GM12878 (cell line): ENCODE results near the gene EPB41L1. TPM values are rescaled to one million over a fixed set of nuclear protein-coding genes. Genes with fewer than 3 reads are reported as not detected.

Experiments used
- ATAC-seq: fragments of 200-7000 bp; cut with Tn5 transposase; 3 replicates; pipeline ENCODE4 v1.9.1; 2020; ENCODE audit warnings: mild to moderate bottlenecking, moderate library complexity
- BruUV-seq: library from RNA; stranded (reverse); fragments of 400-500 nt; replicated peaks from 2 replicates; lab custom pipeline; 2021; lab: Mats Ljungman, UMichigan
- CTCF ChIA-PET: fragments of 300-600 bp; sonication (Branson Sonifier 250); formaldehyde crosslinking; extraction: SDS; loops from one replicate; lab custom pipeline; 2021; ENCODE audit warnings: inconsistent platforms; lab: Yijun Ruan, JAX
- POLR2A ChIA-PET: fragments of 350-600 bp; formaldehyde crosslinking; extraction: SDS; loops from one replicate; lab custom pipeline; 2021; ENCODE audit warnings: inconsistent platforms; lab: Charles Lee
- RAD21 ChIA-PET: fragments of 300-600 bp; sonication (Branson Sonifier 250); formaldehyde crosslinking; loops from one replicate; lab custom pipeline; 2023; ENCODE audit warnings: antibody characterized with exemption; ENCODE audit not compliant: unreplicated experiment; lab: Charles Lee
- SMC1A ChIA-PET: fragments of 300-600 bp; sonication (Branson Sonifier 250); formaldehyde crosslinking; loops from one replicate; lab custom pipeline; 2023; ENCODE audit not compliant: unreplicated experiment, uncharacterized antibody; lab: Charles Lee
- DNase-seq: peaks from one replicate; pipeline ENCODE4 v3.0.0-alpha.2; 2011; ENCODE audit warnings: low read depth, low spot score
- FAIRE-seq: peaks from 3 replicates; lab custom pipeline; 2011; peaks lifted over from hg19 to GRCh38; lab: Jason Lieb, UNC
- H2AFZ ChIP-seq: 2 replicates; pipeline ENCODE4 v1.6.0; 2011; ENCODE audit warnings: low read depth, low read length, control low read depth; ENCODE audit not compliant: control insufficient read depth
- H3K27ac ChIP-seq: 2 replicates; pipeline ENCODE4 v1.5.1; 2011; ENCODE audit warnings: control low read depth; ENCODE audit not compliant: control insufficient read depth, insufficient read depth
- H3K27me3 ChIP-seq, 2 experiments: replicated peaks in 1 of 2; 2 replicates each; pipeline versions ENCODE4 v1.6.0 to v1.6.1; 2011; ENCODE audit warnings: low read length in 1 of 2; ENCODE audit not compliant: control insufficient read depth in 2 of 2, insufficient read depth in 2 of 2
- H3K36me3 ChIP-seq, 2 experiments: 2 replicates each; pipeline ENCODE4 v1.5.1; 2011; ENCODE audit warnings: low read length in 1 of 2; ENCODE audit not compliant: control insufficient read depth in 2 of 2, insufficient read depth in 2 of 2
- H3K4me1 ChIP-seq: 2 replicates; pipeline ENCODE4 v1.6.1; 2011; ENCODE audit warnings: mild to moderate bottlenecking, low read length, moderate library complexity, mixed read lengths; ENCODE audit not compliant: control insufficient read depth, insufficient read depth
- H3K4me2 ChIP-seq: 2 replicates; pipeline ENCODE4 v1.6.0; 2011; ENCODE audit warnings: control low read depth; ENCODE audit not compliant: control insufficient read depth, insufficient read depth
- H3K4me3 ChIP-seq: fragments of 200-600 bp; sonication (generic); 2 replicates; pipeline ENCODE4 v1.5.1; 2016
- H3K79me2 ChIP-seq: 2 replicates; pipeline ENCODE4 v1.6.0; 2011; ENCODE audit warnings: low read length; ENCODE audit not compliant: control insufficient read depth, insufficient read depth
- H3K9ac ChIP-seq: 2 replicates; pipeline ENCODE4 v1.8.0; 2011; ENCODE audit warnings: low read length, control low read depth, mixed read lengths; ENCODE audit not compliant: control insufficient read depth, insufficient read depth
- H3K9me3 ChIP-seq: replicated peaks from 3 replicates; pipeline ENCODE4 v1.5.1; 2011; ENCODE audit warnings: mild to moderate bottlenecking, low read length; ENCODE audit not compliant: control insufficient read depth, insufficient read depth
- H4K20me1 ChIP-seq: 2 replicates; pipeline ENCODE4 v1.6.0; 2011; ENCODE audit not compliant: control insufficient read depth, insufficient read depth
- BRCA1 ChIP-seq: IDR thresholded peaks from 2 replicates; pipeline ENCODE4 v1.6.1; 2011; ENCODE audit warnings: low read depth, low read length, improper control_type of control experiment
- EGR1 ChIP-seq, 2 experiments: IDR thresholded peaks; 1 replicate in 1 of 2; 2 replicates in 1 of 2; pipeline ENCODE4 v1.6.1; 2011 to 2012; ENCODE audit warnings: low read depth in 2 of 2, low read length in 2 of 2, borderline replicate concordance in 1 of 2, mild to moderate bottlenecking in 1 of 2, moderate library complexity in 1 of 2
- EP300 ChIP-seq, 2 experiments: fragments of 150-350 bp in 1 of 2; IDR thresholded peaks; 2 replicates each; pipeline ENCODE4 v1.6.1; 2011 to 2012; ENCODE audit warnings: low read depth in 2 of 2, low read length in 2 of 2, borderline replicate concordance in 1 of 2, improper control_type of control experiment in 1 of 2, inconsistent platforms in 1 of 2; ENCODE audit not compliant: control insufficient read depth in 1 of 2
- GATAD2B ChIP-seq: fragments of 450-650 bp; conservative IDR thresholded peaks from 2 replicates; pipeline ENCODE4 v1.6.1; 2017; ENCODE audit warnings: low read depth, mild to moderate bottlenecking, moderate library complexity
- HDAC6 ChIP-seq: fragments of 200-600 bp; sonication (generic); IDR thresholded peaks from one replicate; pipeline ENCODE4 v1.8.0; 2017; ENCODE audit warnings: antibody characterized with exemption; ENCODE audit not compliant: unreplicated experiment
- NR2F1 ChIP-seq: fragments of 450-650 bp; conservative IDR thresholded peaks from 2 replicates; pipeline ENCODE4 v1.6.1; 2017; ENCODE audit warnings: mild to moderate bottlenecking
- NRF1 ChIP-seq: conservative IDR thresholded peaks from 2 replicates; pipeline ENCODE4 v1.6.1; 2011; ENCODE audit warnings: mild to moderate bottlenecking, low read depth, low read length, improper control_type of control experiment
- PAX5 ChIP-seq: IDR thresholded peaks from 2 replicates; pipeline ENCODE4 v1.6.1; 2011; ENCODE audit warnings: low read depth, low read length, borderline replicate concordance
- POLR2A ChIP-seq: IDR thresholded peaks from 2 replicates; pipeline ENCODE4 v1.6.1; 2011; ENCODE audit warnings: low read depth, mild to moderate bottlenecking, low read length
- RELA ChIP-seq: fragments of 450-650 bp; IDR thresholded peaks from 2 replicates; pipeline ENCODE4 v1.8.0; 2014; ENCODE audit warnings: borderline replicate concordance; ENCODE audit not compliant: partially characterized antibody
- ZBED1 ChIP-seq: IDR thresholded peaks from 2 replicates; pipeline ENCODE4 v1.6.1; 2016; ENCODE audit warnings: borderline replicate concordance
- WGBS: methylation state at CpG from one replicate; pipeline ENCODE4 v1.1.6; 2016; ENCODE audit warnings: low lambda C conversion rate; ENCODE audit not compliant: insufficient replicate concordance, insufficient coverage; ENCODE audit errors: missing lambda C conversion rate; 5-methylcytosine and 5-hydroxymethylcytosine counted together
- in situ Hi-C: fragments of 300-500 bp; cut with MboI; formaldehyde crosslinking; loops from 9 replicates; pipeline ENCODE4 v1.14.3; 2018; ENCODE audit warnings: mixed read lengths
- intact Hi-C: fragments of 100-400 bp; cut with micrococcal nuclease; formaldehyde crosslinking; loops from one replicate; pipeline ENCODE4 v1.14.2; 2022; ENCODE audit not compliant: unreplicated experiment
- polyA plus RNA-seq, 11 experiments: library from polyadenylated mRNA; depleted of rRNA in 4 of 11; unstranded in 6 of 11; stranded (reverse) in 5 of 11; fragments of >200 nt; fragmentation: Nextera tagmentation in 4 of 11; fragmentation: Illumina TruSeq in 1 of 11; extraction: Ambion mirVana in 4 of 11; extraction: Trizol in 1 of 11; gene quantifications; 1 replicate in 1 of 11; 2 replicates in 10 of 11; pipeline versions ENCODE4 v1.2.1 to v1.2.3, GENCODE V29; 2011 to 2016; ENCODE audit warnings: inconsistent platforms in 2 of 11, missing spikeins in 2 of 11, low read depth in 1 of 11
- total RNA-seq, 4 experiments: library from RNA; depleted of rRNA in 3 of 4; stranded (reverse); fragments of >200 nt in 3 of 4; fragmentation: Illumina TruSeq in 1 of 4; extraction: Trizol in 1 of 4; gene quantifications; 2 replicates each; pipeline versions ENCODE4 v1.2.1 to v1.2.3, GENCODE V29; 2013 to 2021
- TF ChIP-seq, protein P1 (sequence below): fragments of 150-350 bp; IDR thresholded peaks from 2 replicates; pipeline ENCODE4 v1.6.1; 2016; ENCODE audit warnings: low read depth, low read length
- TF ChIP-seq, protein P2 (sequence below): fragments of 450-650 bp; IDR thresholded peaks from 2 replicates; pipeline ENCODE4 v1.6.1; 2017; ENCODE audit warnings: borderline replicate concordance
- TF ChIP-seq, protein P3 (sequence below): fragments of 450-650 bp; IDR thresholded peaks from 2 replicates; pipeline ENCODE4 v1.6.1; 2017; ENCODE audit warnings: low read depth, mild to moderate bottlenecking, moderate library complexity

EPB41L1 gene
- total and polyA plus RNA-seq, 10 of the 15 experiments (the other 5 are each of a cell fraction or from before 2014, with no cell fraction given), result 0.08 to 3.2 (median 0.31) TPM

DNA sequence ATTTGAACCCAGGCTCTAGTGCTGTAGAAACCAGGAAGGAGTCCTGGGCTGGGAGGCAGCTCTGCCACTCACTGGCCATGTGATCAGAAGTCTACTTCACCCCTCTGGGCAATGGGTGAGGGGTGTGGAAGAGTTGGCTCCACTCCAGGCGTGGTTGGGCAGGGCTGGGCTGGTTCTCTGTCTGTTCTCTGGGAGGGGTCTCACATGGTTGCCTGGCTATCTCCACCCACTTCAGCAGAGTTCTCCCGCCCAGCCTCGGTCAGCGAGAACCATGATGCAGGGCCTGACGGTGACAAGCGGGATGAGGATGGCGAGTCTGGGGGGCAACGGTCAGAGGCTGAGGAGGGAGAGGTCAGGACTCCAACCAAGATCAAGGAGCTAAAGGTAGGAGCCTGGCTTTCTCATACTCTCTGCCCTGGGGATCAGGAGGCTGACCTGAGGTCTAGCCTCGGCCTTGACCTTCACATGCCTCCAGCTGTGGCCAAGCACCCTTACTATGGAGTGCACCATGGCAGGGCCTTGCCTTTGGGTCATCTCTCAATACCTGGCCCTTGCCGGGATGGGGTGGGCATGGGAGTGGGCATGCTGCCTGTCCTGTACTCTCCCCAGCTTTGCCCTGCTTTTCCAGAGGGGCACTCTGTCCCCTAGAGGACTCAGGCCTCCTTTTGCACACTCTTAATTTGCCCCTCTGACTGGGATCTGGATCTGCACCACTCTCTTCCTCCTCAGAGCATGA lies 39.6 kb downstream of the EPB41L1 start:
- RAD21 ChIA-PET, result no interaction called here
- H3K27me3 ChIP-seq, result peaks cover 2 to 7% of the 10 kb centered on the region in 2 experiments; a peak in 3 of 4 replicates
- H3K4me2 ChIP-seq, result no peak overlapping the region
- H3K36me3 ChIP-seq, result no peaks in the 10 kb centered on the region
- POLR2A ChIA-PET, result no interaction called here
- H3K79me2 ChIP-seq, result no peaks in the 10 kb centered on the region
- H3K4me3 ChIP-seq, result no peak overlapping the region
- intact Hi-C loops (no loop called here), in situ Hi-C loops (no loop called here)
- CTCF ChIA-PET, result interaction anchor here (1.0 to 6.9 kb wide), 5 partner anchors 9 to 240 kb away, joined by 3 to 114 read pairs (median 6); partner anchors contain the start of gene SCAND1
- no peak overlapping the region for H3K9ac ChIP-seq
- TF ChIP-seq HDAC6 (no peak), EGR1 (IDR thresholded peaks at IDR 0.05; ENCODE audit: borderline replicate concordance in 1 of 2, low read depth in 2 of 2, low read length in 2 of 2) (no peak), NRF1 (no peak), ZBED1 (no peak), GATAD2B (no peak), EP300 (IDR thresholded peaks at IDR 0.05; ENCODE audit: borderline replicate concordance in 1 of 2, control insufficient read depth in 1 of 2, low read depth in 2 of 2, low read length in 2 of 2) (no peak), POLR2A (no peak), PAX5 (no peak), NR2F1 (no peak), RELA (no peak), BRCA1 (no peak)
- TF ChIP-seq, protein P1, sequence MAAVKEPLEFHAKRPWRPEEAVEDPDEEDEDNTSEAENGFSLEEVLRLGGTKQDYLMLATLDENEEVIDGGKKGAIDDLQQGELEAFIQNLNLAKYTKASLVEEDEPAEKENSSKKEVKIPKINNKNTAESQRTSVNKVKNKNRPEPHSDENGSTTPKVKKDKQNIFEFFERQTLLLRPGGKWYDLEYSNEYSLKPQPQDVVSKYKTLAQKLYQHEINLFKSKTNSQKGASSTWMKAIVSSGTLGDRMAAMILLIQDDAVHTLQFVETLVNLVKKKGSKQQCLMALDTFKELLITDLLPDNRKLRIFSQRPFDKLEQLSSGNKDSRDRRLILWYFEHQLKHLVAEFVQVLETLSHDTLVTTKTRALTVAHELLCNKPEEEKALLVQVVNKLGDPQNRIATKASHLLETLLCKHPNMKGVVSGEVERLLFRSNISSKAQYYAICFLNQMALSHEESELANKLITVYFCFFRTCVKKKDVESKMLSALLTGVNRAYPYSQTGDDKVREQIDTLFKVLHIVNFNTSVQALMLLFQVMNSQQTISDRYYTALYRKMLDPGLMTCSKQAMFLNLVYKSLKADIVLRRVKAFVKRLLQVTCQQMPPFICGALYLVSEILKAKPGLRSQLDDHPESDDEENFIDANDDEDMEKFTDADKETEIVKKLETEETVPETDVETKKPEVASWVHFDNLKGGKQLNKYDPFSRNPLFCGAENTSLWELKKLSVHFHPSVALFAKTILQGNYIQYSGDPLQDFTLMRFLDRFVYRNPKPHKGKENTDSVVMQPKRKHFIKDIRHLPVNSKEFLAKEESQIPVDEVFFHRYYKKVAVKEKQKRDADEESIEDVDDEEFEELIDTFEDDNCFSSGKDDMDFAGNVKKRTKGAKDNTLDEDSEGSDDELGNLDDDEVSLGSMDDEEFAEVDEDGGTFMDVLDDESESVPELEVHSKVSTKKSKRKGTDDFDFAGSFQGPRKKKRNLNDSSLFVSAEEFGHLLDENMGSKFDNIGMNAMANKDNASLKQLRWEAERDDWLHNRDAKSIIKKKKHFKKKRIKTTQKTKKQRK, result no peak
- TF ChIP-seq, protein P2, sequence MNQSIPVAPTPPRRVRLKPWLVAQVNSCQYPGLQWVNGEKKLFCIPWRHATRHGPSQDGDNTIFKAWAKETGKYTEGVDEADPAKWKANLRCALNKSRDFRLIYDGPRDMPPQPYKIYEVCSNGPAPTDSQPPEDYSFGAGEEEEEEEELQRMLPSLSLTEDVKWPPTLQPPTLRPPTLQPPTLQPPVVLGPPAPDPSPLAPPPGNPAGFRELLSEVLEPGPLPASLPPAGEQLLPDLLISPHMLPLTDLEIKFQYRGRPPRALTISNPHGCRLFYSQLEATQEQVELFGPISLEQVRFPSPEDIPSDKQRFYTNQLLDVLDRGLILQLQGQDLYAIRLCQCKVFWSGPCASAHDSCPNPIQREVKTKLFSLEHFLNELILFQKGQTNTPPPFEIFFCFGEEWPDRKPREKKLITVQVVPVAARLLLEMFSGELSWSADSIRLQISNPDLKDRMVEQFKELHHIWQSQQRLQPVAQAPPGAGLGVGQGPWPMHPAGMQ, result no peak
- TF ChIP-seq, protein P3, sequence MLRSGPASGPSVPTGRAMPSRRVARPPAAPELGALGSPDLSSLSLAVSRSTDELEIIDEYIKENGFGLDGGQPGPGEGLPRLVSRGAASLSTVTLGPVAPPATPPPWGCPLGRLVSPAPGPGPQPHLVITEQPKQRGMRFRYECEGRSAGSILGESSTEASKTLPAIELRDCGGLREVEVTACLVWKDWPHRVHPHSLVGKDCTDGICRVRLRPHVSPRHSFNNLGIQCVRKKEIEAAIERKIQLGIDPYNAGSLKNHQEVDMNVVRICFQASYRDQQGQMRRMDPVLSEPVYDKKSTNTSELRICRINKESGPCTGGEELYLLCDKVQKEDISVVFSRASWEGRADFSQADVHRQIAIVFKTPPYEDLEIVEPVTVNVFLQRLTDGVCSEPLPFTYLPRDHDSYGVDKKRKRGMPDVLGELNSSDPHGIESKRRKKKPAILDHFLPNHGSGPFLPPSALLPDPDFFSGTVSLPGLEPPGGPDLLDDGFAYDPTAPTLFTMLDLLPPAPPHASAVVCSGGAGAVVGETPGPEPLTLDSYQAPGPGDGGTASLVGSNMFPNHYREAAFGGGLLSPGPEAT, result no peak
- H4K20me1 ChIP-seq, result no peaks in the 10 kb centered on the region
- WGBS, result 37% methylated on average over 10 of the region's 10 CpGs
- H2AFZ ChIP-seq, result no peak overlapping the region
- no peaks in the 10 kb centered on the region for H3K4me1 ChIP-seq
- no peak overlapping the region for H3K27ac ChIP-seq
- no TSS peak for BruUV-seq
- DNase-seq (no peak), ATAC-seq (no peak), FAIRE-seq (no peak)
- no peaks in the 10 kb centered on the region for H3K9me3 ChIP-seq
- SMC1A ChIA-PET, result interaction anchor here (1.8 to 2.8 kb wide), 2 partner anchors 8 to 201 kb away, joined by 8 to 10 read pairs; no protein-coding TSS in a partner anchor
